A673 (cell line): ENCODE results near the gene GRIK3. TPM values are rescaled to one million over a fixed set of nuclear protein-coding genes. Genes with fewer than 3 reads are reported as not detected.

Experiments used
- BruUV-seq: library from RNA; stranded (reverse); fragments of 400-500 nt; replicated peaks from 2 replicates; lab custom pipeline; 2021; lab: Mats Ljungman, UMichigan
- CTCF ChIA-PET: fragments of 300-600 bp; sonication (Branson Sonifier 250); formaldehyde crosslinking; loops from one replicate; lab custom pipeline; 2022; ENCODE audit warnings: antibody characterized with exemption; lab: Charles Lee
- POLR2A ChIA-PET: fragments of 300-600 bp; sonication (Branson Sonifier 250); formaldehyde crosslinking; loops from one replicate; lab custom pipeline; 2022; ENCODE audit warnings: antibody characterized with exemption; ENCODE audit not compliant: low non-redundant PET; lab: Charles Lee
- DNase-seq: peaks from one replicate; pipeline ENCODE4 v3.0.0-alpha.2; 2015; ENCODE audit warnings: low spot score
- H3K27ac ChIP-seq: fragments of 200-600 bp; sonication (generic); 2 replicates; pipeline ENCODE4 v1.5.1; 2016; ENCODE audit warnings: mixed run types, low read depth, mild to moderate bottlenecking, mixed read lengths, antibody characterized with exemption, low read length; ENCODE audit not compliant: poor library complexity, severe bottlenecking
- H3K27me3 ChIP-seq: fragments of 200-600 bp; sonication (generic); replicated peaks from 2 replicates; pipeline ENCODE4 v1.6.1; 2017; ENCODE audit warnings: mixed run types, low read depth, mild to moderate bottlenecking, mixed read lengths, antibody characterized with exemption, low read length; ENCODE audit not compliant: insufficient read depth, poor library complexity
- H3K36me3 ChIP-seq: fragments of 200-600 bp; sonication (generic); 2 replicates; pipeline ENCODE4 v1.6.1; 2016; ENCODE audit warnings: mixed run types, mild to moderate bottlenecking, mixed read lengths, antibody characterized with exemption, low read length; ENCODE audit not compliant: insufficient read depth, poor library complexity, severe bottlenecking
- H3K4me1 ChIP-seq: fragments of 200-600 bp; sonication (generic); 2 replicates; pipeline ENCODE4 v1.6.1; 2017; ENCODE audit warnings: mixed run types, mild to moderate bottlenecking, mixed read lengths, antibody characterized with exemption, low read length; ENCODE audit not compliant: insufficient read depth, poor library complexity, severe bottlenecking
- H3K4me3 ChIP-seq: fragments of 200-600 bp; sonication (generic); 2 replicates; pipeline ENCODE4 v1.5.1; 2016; ENCODE audit warnings: low read depth, mixed run types, mild to moderate bottlenecking, mixed read lengths, low read length; ENCODE audit not compliant: poor library complexity, severe bottlenecking
- H3K9me3 ChIP-seq: fragments of 200-600 bp; sonication (generic); 2 replicates; pipeline ENCODE4 v1.6.1; 2016; ENCODE audit warnings: mixed run types, low read depth, mild to moderate bottlenecking, mixed read lengths, antibody characterized with exemption, low read length; ENCODE audit not compliant: poor library complexity, severe bottlenecking
- EZH2 ChIP-seq: fragments of 200-600 bp; sonication (generic); IDR thresholded peaks from 2 replicates; pipeline ENCODE4 v1.6.1; 2017; ENCODE audit warnings: borderline replicate concordance, low read depth, mild to moderate bottlenecking, mixed read lengths, antibody characterized with exemption, low read length; ENCODE audit not compliant: poor library complexity, severe bottlenecking
- intact Hi-C: fragments of 100-400 bp; cut with micrococcal nuclease; formaldehyde crosslinking; loops from one replicate; pipeline ENCODE4 v1.10.0; 2022; ENCODE audit not compliant: unreplicated experiment
- total RNA-seq: library from RNA; stranded (reverse); gene quantifications from 2 replicates; pipeline ENCODE4 v1.2.3, GENCODE V29; 2021
- TF ChIP-seq, protein P1 (sequence below): fragments of 300-800, 200-600 bp; sonication (generic); conservative IDR thresholded peaks from 2 replicates; pipeline ENCODE4 v1.5.1; 2017; ENCODE audit warnings: low read depth, mild to moderate bottlenecking, antibody characterized with exemption, low read length, moderate library complexity, mixed read lengths

Gene GRIK3
- total RNA-seq, 1 experiment from 2014 or later: 0.17 TPM

DNA sequence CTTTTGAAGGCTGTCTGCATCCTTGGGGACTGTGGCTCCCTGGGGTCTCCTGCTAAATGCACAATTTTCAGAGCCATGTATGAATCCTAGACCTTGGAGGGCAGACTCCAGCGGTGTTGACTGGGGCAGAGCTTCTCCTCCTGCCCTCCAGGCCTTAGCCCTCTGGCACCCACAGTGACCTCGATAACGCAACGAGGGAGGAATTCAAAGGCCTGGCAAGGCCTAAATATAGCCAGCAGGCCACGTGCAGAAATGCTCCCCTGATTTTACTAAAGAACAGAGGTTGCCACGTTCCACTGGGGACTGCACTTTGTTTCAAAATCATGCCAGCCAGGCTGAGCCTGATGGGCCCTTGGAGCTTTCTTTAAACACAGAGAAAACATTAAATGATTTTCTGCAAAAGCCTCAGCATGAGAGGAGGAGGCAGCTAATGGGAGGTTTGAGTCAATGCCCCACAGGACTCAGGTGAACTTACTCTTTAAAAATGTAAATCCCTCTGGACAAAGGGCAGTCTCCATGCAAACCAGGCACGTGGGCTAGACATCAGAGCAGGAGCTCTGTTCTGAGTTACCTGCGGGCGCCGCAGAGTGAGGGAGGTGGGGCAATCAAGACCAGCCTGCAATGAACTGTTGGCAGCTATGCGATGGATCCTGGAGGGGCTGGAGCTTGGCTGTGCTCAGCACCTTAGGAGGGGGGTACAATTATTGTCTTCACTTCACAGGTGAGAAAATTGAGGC lies 28.0 kb downstream of the GRIK3 start:
- POLR2A ChIA-PET: no interaction called here
- no TSS peak for BruUV-seq

DNA sequence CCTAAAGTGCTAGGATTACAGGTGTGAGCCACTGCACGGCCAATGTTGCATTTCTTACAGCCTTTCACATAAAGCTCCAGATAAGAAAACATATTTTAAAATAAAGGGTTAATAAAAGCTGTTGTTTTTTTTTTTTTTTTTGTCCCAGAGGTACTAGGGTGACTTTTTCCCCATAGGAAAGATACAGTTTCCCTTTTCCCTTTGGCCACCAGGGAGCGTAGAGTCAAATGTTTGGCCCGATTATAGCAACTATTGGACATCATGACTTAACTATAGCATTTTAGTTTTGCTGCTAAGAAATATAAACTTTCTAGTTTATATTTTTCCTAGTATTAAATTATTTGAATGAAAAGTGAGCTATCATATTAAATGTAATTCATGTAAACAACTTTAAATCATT lies 31.4 kb downstream of the GRIK3 start:
- CTCF ChIA-PET: no interaction called here
- no peaks in the 10 kb centered on the region for H3K27me3 ChIP-seq
- H3K9me3 ChIP-seq: no peaks in the 10 kb centered on the region
- no peak overlapping the region for H3K4me3 ChIP-seq
- H3K27ac ChIP-seq: no peak overlapping the region
- no TSS peak for BruUV-seq
- no peak for DNase-seq
- no peaks in the 10 kb centered on the region for H3K36me3 ChIP-seq
- intact Hi-C loops: no loop called here
- no peak for TF ChIP-seq EZH2
- TF ChIP-seq, protein P1, sequence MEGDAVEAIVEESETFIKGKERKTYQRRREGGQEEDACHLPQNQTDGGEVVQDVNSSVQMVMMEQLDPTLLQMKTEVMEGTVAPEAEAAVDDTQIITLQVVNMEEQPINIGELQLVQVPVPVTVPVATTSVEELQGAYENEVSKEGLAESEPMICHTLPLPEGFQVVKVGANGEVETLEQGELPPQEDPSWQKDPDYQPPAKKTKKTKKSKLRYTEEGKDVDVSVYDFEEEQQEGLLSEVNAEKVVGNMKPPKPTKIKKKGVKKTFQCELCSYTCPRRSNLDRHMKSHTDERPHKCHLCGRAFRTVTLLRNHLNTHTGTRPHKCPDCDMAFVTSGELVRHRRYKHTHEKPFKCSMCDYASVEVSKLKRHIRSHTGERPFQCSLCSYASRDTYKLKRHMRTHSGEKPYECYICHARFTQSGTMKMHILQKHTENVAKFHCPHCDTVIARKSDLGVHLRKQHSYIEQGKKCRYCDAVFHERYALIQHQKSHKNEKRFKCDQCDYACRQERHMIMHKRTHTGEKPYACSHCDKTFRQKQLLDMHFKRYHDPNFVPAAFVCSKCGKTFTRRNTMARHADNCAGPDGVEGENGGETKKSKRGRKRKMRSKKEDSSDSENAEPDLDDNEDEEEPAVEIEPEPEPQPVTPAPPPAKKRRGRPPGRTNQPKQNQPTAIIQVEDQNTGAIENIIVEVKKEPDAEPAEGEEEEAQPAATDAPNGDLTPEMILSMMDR: no peak
- POLR2A ChIA-PET: no interaction called here
- H3K4me1 ChIP-seq: no peaks in the 10 kb centered on the region

More for the DNA sequence above, 28.0 kb downstream of the GRIK3 start:
- CTCF ChIA-PET: no interaction called here
- Histone ChIP-seq H3K27ac (no peak overlapping the region), H3K4me3 (no peak overlapping the region), H3K9me3 (no peaks in the 10 kb centered on the region), H3K4me1 (no peaks in the 10 kb centered on the region), H3K27me3 (no peaks in the 10 kb centered on the region), H3K36me3 (no peaks in the 10 kb centered on the region)
- intact Hi-C loops: no loop called here
- no peak for TF ChIP-seq EZH2
- TF ChIP-seq, protein P1: no peak
- DNase-seq: no peak

DNA sequence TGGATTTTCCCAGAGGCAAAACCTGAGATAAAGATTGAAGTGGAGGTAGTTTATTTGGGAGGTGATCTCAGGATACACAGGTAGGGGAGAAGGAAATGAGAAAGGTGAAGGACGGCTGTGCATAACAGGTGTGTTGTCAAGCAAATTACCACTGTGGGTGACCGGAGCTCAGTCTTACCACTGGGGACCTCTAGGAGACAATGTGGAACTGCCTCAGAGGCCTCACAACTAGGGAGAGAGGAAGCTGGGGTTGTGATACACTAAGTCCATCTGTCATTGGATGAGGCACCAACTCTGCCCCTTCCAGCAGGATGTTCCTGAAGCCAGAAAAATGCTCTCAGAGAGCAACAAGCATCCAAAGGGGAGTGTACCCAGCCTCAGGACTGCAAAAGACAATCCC lies 32.6 kb downstream of the GRIK3 start:
- H3K36me3 ChIP-seq: no peaks in the 10 kb centered on the region
- no peaks in the 10 kb centered on the region for H3K27me3 ChIP-seq
- no peak overlapping the region for H3K4me3 ChIP-seq
- intact Hi-C loops: no loop called here
- no peaks in the 10 kb centered on the region for H3K4me1 ChIP-seq
- POLR2A ChIA-PET: no interaction called here
- no peak for DNase-seq
- H3K27ac ChIP-seq: no peak overlapping the region
- no TSS peak for BruUV-seq
- CTCF ChIA-PET: no interaction called here
- no peaks in the 10 kb centered on the region for H3K9me3 ChIP-seq
- no peak for TF ChIP-seq EZH2
- TF ChIP-seq, protein P1: no peak
